ACC112 (cell line): ENCODE data around the gene MAGEA8.
"Not testable (repeated sequence)": the region's sequence is repeated elsewhere in the genome, so short reads cannot be mapped to it uniquely, and the experiment has no call there.

ENCODE experiments used
- H2AFZ ChIP-seq: fragments of 200-600 bp; sonication (generic); one replicate; pipeline ENCODE4 v1.6.0; 2017; ENCODE audit warnings: antibody characterized with exemption, low read length; ENCODE audit not compliant: unreplicated experiment
- H3K27ac ChIP-seq: fragments of 200-600 bp; sonication (generic); 2 replicates; pipeline ENCODE4 v1.5.1; 2014; ENCODE audit warnings: low read depth, mild to moderate bottlenecking, antibody characterized with exemption, low read length, moderate library complexity
- H3K27me3 ChIP-seq: fragments of 200-600 bp; sonication (generic); 2 replicates; pipeline ENCODE4 v1.6.1; 2014; ENCODE audit warnings: mild to moderate bottlenecking, antibody characterized with exemption, low read length, moderate library complexity, mixed read lengths; ENCODE audit not compliant: insufficient read depth
- H3K36me3 ChIP-seq: fragments of 200-600 bp; sonication (generic); 2 replicates; pipeline ENCODE4 v1.6.1; 2016; ENCODE audit warnings: mild to moderate bottlenecking, antibody characterized with exemption, low read length, moderate library complexity, mixed read lengths; ENCODE audit not compliant: insufficient read depth
- H3K4me1 ChIP-seq: fragments of 200-600 bp; sonication (generic); one replicate; pipeline ENCODE4 v1.6.1; 2016; ENCODE audit warnings: low read length, mixed read lengths; ENCODE audit not compliant: insufficient read depth, unreplicated experiment, control insufficient read depth
- H3K4me3 ChIP-seq: fragments of 200-600 bp; sonication (generic); 2 replicates; pipeline ENCODE4 v1.5.1; 2014; ENCODE audit warnings: mild to moderate bottlenecking, low read depth, low read length
- H3K79me2 ChIP-seq: fragments of 200-600 bp; sonication (generic); one replicate; pipeline ENCODE4 v1.6.0; 2016; ENCODE audit warnings: low read length; ENCODE audit not compliant: control insufficient read depth, unreplicated experiment, insufficient read depth

MAGEA8 gene

DNA sequence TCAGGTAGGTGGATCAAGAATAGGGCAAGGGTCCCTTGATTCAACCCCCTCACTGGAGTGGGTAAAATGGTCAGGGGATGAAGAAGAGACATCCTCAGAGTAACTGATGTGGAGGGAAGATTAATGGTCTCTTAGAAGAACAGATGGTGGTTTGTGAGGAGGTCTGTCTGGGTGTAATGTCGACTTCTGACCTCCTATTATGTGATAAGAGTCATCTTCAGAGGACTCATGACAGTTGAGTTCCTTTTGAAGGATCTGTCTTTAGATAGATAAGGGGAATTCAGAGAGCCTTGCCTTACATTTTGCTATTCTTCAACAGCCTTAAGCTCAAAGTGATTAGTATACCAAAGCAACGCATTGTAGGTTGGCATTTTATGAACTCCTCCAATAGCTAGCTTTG lies 27.1 kb upstream of the MAGEA8 start:
- Histone ChIP-seq H3K4me3 (no peak overlapping the region), H3K36me3 (no peaks in the 10 kb centered on the region), H3K27ac (no peak overlapping the region), H3K4me1 (no peaks in the 10 kb centered on the region), H3K79me2 (no peaks in the 10 kb centered on the region), H3K27me3 (peaks cover 16% of the 10 kb centered on the region; the same call in 1 of the 2 replicates), H2AFZ (no peak overlapping the region)

DNA sequence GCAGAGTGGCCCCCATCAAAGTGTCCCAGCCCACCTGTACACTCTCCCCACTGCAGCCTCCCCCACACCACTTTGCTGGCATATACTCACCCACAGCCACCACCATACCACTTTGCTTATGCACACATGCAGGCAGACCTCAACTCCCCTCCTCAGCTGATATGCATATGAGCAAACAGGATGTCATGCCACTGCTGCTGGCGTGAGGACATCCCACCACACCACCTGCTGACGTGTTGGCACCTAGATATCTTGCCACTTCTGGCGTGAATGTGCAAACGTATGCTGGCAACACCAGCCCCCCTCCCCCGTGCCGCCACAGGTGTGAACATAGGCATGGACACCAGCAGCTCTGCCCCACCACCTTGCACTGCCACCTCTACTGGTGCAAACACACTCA lies 22.4 kb upstream of the MAGEA8 start:
- Histone ChIP-seq H3K36me3 (no peaks in the 10 kb centered on the region), H3K79me2 (no peaks in the 10 kb centered on the region), H3K4me3 (no peak overlapping the region), H3K4me1 (no peaks in the 10 kb centered on the region), H3K27ac (no peak overlapping the region), H3K27me3 (peaks cover 3% of the 10 kb centered on the region), H2AFZ (no peak overlapping the region)

DNA sequence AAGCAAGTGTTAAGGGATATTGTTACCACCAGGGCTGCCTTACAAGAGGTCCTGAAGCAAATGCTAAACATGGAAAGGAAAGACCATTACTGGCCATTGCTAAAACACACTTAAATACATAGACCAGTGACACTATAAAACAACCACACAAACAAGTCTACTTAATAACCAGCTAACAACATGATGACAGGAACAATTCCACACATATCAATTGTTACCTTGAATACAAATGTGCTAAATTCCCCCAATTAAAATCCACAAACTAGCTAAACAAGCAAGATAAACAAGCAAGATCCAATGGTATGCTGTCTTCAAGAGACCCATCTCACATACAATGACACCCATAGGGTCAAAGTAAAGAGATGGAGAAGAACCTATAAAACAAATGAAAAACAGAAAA lies 20.5 kb upstream of the MAGEA8 start:
- H3K27ac ChIP-seq: no peak overlapping the region
- H3K36me3 ChIP-seq: no peaks in the 10 kb centered on the region
- H3K4me3 ChIP-seq: no peak overlapping the region
- no peaks in the 10 kb centered on the region for H3K4me1 ChIP-seq
- H2AFZ ChIP-seq: no peak overlapping the region
- no peaks in the 10 kb centered on the region for H3K79me2 ChIP-seq
- H3K27me3 ChIP-seq: peaks cover 2% of the 10 kb centered on the region

DNA sequence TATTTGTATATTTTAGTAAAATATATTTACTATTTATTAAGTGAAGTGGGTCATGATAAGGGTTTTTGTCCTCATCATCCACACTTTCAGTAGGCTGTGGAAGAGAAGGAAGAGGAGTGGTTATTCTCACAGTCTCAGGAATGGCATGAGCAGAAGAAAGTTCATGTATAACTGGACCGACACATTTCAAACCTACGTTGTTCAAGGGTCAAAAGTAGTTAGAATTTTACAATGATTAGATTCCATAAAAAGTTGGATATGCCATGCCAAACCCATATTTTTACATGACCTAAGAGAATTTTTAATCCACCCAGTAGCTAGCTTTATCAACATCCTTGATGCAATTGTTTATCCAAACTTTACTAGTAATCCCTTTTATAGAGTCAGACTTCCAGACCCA lies 15.6 kb upstream of the MAGEA8 start:
- H3K27me3 ChIP-seq: no peaks in the 10 kb centered on the region; the same call in 1 of the 2 replicates
- no peaks in the 10 kb centered on the region for H3K4me1 ChIP-seq
- no peaks in the 10 kb centered on the region for H3K36me3 ChIP-seq
- no peaks in the 10 kb centered on the region for H3K79me2 ChIP-seq
- H3K27ac ChIP-seq: no peak overlapping the region
- no peak overlapping the region for H2AFZ ChIP-seq
- no peak overlapping the region for H3K4me3 ChIP-seq

DNA sequence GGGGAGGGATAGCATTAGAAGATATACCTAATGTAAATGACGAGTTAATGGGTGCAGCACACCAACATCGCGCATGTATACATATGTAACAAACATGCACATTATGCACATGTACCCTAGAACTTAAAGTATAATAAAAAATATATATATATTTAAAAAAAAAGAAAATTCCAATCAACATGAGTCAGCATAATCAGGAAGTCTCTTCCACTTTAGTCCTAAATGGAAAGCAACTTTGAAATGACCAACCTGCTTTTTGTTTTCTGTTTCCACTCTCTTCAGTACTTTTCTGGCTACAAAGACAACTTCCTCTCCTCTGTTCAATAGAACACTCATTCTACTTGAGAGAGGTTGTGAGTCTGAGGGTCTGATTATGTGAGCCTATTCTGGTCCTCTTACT lies 13.5 kb upstream of the MAGEA8 start:
- Histone ChIP-seq H3K4me3 (no peak overlapping the region), H3K27me3 (no peaks in the 10 kb centered on the region), H3K4me1 (no peaks in the 10 kb centered on the region), H3K79me2 (no peaks in the 10 kb centered on the region), H3K36me3 (no peaks in the 10 kb centered on the region), H3K27ac (no peak overlapping the region), H2AFZ (no peak overlapping the region)

DNA sequence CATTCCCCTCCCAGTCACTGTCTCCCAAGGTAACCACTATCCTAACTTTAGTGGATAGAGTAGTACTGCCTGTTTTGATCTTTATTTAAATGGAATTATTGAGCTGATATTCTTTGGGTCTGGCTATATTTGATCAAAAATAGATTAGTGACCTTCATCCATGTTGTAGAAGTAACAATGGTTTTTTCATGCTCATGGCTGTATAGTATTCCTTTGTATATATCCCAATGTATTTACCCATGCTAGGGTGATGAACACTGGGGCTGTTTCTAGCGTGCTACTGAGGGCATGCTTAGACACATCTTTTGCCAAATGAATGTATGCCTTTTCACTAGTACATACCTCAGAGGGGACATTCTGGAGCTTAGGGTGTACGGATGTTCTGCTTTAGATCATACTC lies 10.1 kb upstream of the MAGEA8 start:
- H2AFZ ChIP-seq: no peak overlapping the region
- no peak overlapping the region for H3K4me3 ChIP-seq
- no peak overlapping the region for H3K27ac ChIP-seq
- H3K27me3 ChIP-seq: no peaks in the 10 kb centered on the region
- H3K4me1 ChIP-seq: no peaks in the 10 kb centered on the region
- H3K36me3 ChIP-seq: no peaks in the 10 kb centered on the region
- H3K79me2 ChIP-seq: no peaks in the 10 kb centered on the region

DNA sequence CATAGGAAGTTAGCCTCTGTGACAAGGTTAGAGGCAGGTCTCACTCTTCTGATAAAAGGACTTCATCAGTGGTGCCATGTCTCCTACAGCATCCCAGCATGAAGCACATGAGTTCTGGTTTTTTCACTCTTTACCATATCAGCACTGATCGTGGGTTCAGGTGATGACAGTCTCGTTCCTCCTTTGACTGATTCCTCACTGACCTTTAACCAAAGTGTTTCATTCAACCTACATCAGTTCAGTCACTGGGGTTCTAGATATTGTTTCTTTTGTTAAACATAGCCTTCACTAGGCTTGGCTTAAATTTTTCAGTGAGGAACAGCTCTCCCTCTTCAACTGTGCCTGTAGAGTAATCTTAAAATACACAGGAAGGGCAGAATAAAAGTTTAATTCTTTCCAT lies 9.6 kb upstream of the MAGEA8 start:
- Histone ChIP-seq H3K4me1 (no peaks in the 10 kb centered on the region), H3K27me3 (no peaks in the 10 kb centered on the region), H3K36me3 (no peaks in the 10 kb centered on the region), H2AFZ (no peak overlapping the region), H3K79me2 (no peaks in the 10 kb centered on the region), H3K4me3 (no peak overlapping the region), H3K27ac (no peak overlapping the region)

DNA sequence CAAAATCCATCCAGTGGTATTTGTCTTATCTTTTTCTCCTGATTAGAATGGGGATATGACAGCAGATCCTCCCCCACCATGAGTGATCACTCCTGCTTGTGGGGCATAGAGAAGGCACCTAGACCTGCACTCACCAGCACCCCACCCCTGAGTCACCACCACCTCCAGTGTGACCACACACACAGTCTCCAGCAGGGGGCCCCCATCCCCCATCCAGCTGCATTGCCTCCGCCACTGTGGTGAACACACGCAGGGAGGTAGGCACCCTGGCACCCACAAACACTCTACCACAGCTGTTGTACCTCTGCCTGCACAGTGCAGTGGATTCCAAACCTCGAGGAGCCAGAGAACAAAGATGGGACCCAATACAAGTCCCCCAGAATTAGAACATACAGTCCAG lies 9.0 kb upstream of the MAGEA8 start:
- Histone ChIP-seq H2AFZ (no peak overlapping the region), H3K4me3 (no peak overlapping the region), H3K4me1 (no peaks in the 10 kb centered on the region), H3K79me2 (no peaks in the 10 kb centered on the region), H3K27ac (no peak overlapping the region), H3K27me3 (no peaks in the 10 kb centered on the region), H3K36me3 (no peaks in the 10 kb centered on the region)

DNA sequence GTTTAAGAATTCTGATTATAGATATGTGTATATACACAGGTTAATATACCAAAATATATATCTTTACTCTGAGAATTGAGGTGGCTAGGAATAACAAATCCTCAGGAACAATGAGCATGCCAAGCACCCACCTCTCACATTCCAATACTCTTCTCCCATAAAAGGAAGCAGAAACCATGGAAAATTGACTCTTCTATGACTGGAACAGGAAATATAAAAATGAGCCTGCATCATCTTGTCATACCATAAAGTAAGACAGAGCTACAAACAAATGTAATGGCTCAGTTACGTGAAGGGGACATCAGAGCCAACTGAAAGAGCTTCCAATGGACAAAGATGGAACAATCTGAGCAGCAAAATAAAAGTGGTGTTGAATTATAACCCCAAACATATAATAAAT lies 3.8 kb upstream of the MAGEA8 start:
- Histone ChIP-seq H3K4me3 (no peak overlapping the region), H2AFZ (no peak overlapping the region), H3K36me3 (no peaks in the 10 kb centered on the region), H3K27me3 (peaks cover 8% of the 10 kb centered on the region; the same call in 1 of the 2 replicates), H3K27ac (no peak overlapping the region), H3K4me1 (peaks cover 5% of the 10 kb centered on the region), H3K79me2 (no peaks in the 10 kb centered on the region)

DNA sequence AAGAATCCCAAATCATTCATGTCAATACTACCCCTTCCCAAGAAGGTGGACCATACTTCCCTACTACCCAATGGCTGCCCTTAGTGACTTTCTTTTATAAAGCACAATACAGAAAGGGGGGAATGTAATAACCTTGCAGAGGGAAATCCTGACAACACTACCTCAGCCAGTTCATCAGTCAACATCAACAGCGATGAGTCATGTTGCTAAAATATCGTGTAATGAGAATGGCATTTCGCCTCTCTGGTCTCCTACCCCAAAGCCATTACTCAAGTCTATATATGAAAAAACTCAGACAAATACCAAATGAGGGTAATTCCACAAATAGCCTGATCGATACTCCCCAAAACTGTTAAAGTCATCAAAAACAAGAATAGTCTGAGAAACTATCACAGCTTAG lies 3.3 kb upstream of the MAGEA8 start:
- no peaks in the 10 kb centered on the region for H3K36me3 ChIP-seq
- H3K27ac ChIP-seq: no peak overlapping the region
- H3K27me3 ChIP-seq: peaks cover 8% of the 10 kb centered on the region; the same call in 1 of the 2 replicates
- no peak overlapping the region for H2AFZ ChIP-seq
- H3K4me1 ChIP-seq: peaks cover 5% of the 10 kb centered on the region
- no peaks in the 10 kb centered on the region for H3K79me2 ChIP-seq
- no peak overlapping the region for H3K4me3 ChIP-seq

DNA sequence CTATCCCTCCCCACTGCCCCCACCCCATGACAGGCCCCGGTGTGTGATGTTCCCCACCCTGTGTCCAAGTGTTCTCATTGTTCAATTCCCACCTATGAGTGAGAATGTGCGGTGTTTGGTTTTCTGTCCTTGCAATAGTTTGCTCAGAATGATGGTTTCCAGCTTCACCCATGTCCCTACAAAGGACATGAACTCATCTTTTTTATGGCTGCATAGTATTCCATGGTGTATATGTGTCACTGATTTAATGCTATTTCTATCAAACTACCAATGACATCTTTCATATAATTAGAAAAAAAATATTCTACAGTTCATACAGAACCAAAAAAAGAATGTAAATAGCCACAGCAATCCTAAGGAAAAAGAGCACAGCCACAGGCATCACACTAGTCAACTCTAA lies 9.8 kb downstream of the MAGEA8 start:
- H3K4me3 ChIP-seq, H3K4me1 ChIP-seq, H2AFZ ChIP-seq, H3K36me3 ChIP-seq, H3K27ac ChIP-seq, H3K79me2 ChIP-seq, H3K27me3 ChIP-seq: not testable (repeated sequence)
